ENCODE data around the gene CD2.

GRCh38 chr1:116767782-116768382, 13.7 kb downstream of the CD2 start:
- TF ChIP-seq POLR2AphosphoS5 (IDR thresholded peaks at IDR 0.05) (no peak), POLR2A (IDR thresholded peaks at IDR 0.05) (no peak)
